WERI-Rb-1 (cell line): ENCODE data around the gene MT1B.

Experiments used
- DNase-seq: peaks from one replicate; pipeline ENCODE4 v3.0.0-alpha.2; 2020
- H3K27ac ChIP-seq: fragments of 250-450 bp; sonication (Bioruptor Pico); 2 replicates; pipeline ENCODE4 v1.5.1; 2020; ENCODE audit warnings: mild to moderate bottlenecking, moderate library complexity
- H3K27me3 ChIP-seq: fragments of 250-450 bp; sonication (Bioruptor Pico); 2 replicates; pipeline ENCODE4 v1.5.1; 2021; ENCODE audit warnings: mild to moderate bottlenecking, low read depth, moderate library complexity; ENCODE audit not compliant: insufficient read depth, severe bottlenecking
- H3K36me3 ChIP-seq: fragments of 250-450 bp; sonication (Bioruptor Pico); 2 replicates; pipeline ENCODE4 v1.5.1; 2020; ENCODE audit warnings: mild to moderate bottlenecking, moderate library complexity
- H3K4me3 ChIP-seq: 2 replicates; pipeline ENCODE4 v1.5.1; 2011; ENCODE audit warnings: low read depth, mild to moderate bottlenecking, control low read depth, low read length
- H3K9me3 ChIP-seq: fragments of 250-450 bp; sonication (Bioruptor Pico); 2 replicates; pipeline ENCODE4 v1.5.1; 2021; ENCODE audit warnings: mild to moderate bottlenecking, moderate library complexity; ENCODE audit not compliant: severe bottlenecking
- CTCF ChIP-seq: IDR thresholded peaks from 2 replicates; pipeline ENCODE4 v1.5.1; 2011; ENCODE audit warnings: low read depth, mild to moderate bottlenecking, control low read depth, inconsistent platforms, low read length

MT1B gene

DNA sequence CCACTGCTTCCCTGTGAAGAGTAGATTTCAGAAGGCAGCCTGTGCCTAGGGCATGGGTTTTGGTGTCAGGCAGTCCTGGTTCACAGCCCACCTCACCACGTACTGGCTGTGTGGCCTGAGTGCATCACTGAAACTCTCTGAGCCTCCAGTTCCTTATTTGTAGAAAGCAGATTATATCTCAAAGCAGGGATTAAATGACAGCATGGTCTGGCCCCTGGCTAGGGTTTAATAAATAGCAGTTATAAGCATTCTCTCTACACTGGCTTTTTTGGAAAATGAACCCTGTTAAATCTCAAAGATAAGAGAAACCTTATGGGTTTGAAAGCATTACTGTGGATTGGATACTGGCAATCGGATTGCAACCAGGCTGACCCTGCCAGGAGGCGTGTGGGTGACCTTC lies 22.2 kb upstream of the MT1B start:
- H3K27me3 ChIP-seq: no peaks in the 10 kb centered on the region

DNA sequence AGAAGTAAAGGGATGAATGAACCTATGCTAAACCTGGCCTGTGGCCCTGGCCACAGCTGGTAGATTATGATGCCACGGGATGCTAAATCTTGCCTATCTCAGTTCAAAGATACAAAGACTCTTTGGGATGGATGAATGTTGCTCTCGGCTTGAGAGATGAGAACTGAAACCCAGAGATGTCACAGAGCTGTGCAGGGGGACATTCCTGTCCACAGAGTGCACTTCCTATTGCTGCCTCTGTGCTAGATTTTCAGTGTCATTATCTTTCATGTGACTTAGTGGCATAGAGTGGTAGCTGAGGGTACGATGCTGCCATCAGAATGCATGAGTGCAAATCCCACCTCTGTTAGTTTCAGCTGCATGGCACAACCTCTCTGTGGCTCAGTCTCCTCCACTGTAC lies 21.6 kb upstream of the MT1B start:
- Histone ChIP-seq H3K27me3 (no peaks in the 10 kb centered on the region), H3K4me3 (no peak overlapping the region), H3K27ac (peak overlapping the region; percentile 65), H3K36me3 (no peaks in the 10 kb centered on the region), H3K9me3 (no peaks in the 10 kb centered on the region)
- no peak for DNase-seq
- TF ChIP-seq CTCF: no peak

More for the DNA sequence above, 22.2 kb upstream of the MT1B start:
- no peak for TF ChIP-seq CTCF
- H3K4me3 ChIP-seq: no peak overlapping the region
- no peaks in the 10 kb centered on the region for H3K9me3 ChIP-seq
- DNase-seq: no peak
- no peaks in the 10 kb centered on the region for H3K36me3 ChIP-seq
- H3K27ac ChIP-seq: peak overlapping the region; percentile 65

GRCh38 chr16:56631197-56631596 lies 20.5 kb upstream of the MT1B start:
- Histone ChIP-seq H3K9me3 (no peaks in the 10 kb centered on the region), H3K4me3 (no peak overlapping the region), H3K27me3 (no peaks in the 10 kb centered on the region), H3K36me3 (no peaks in the 10 kb centered on the region), H3K27ac (no peak overlapping the region)
- no peak for DNase-seq
- TF ChIP-seq CTCF: no peak

DNA sequence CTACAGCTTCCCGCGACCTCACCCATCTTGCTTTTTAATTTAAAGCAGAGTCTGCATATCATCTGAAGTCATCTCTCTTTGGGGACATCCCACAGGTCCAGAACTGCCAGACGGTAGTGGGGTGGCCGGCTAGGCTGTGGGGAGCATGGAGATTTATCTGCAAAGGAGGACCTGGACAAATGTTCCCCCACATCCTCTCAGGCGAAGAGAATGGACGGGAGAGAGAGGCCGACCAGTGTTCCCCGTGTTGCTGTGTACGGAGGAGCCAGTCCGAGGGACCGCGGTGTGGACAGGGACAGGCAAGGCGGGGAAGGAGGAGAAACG lies 19.9 kb upstream of the MT1B start:
- Histone ChIP-seq H3K27ac (no peak overlapping the region), H3K36me3 (no peaks in the 10 kb centered on the region), H3K27me3 (no peaks in the 10 kb centered on the region), H3K9me3 (no peaks in the 10 kb centered on the region), H3K4me3 (no peak overlapping the region)
- no peak for TF ChIP-seq CTCF
- DNase-seq: no peak

DNA sequence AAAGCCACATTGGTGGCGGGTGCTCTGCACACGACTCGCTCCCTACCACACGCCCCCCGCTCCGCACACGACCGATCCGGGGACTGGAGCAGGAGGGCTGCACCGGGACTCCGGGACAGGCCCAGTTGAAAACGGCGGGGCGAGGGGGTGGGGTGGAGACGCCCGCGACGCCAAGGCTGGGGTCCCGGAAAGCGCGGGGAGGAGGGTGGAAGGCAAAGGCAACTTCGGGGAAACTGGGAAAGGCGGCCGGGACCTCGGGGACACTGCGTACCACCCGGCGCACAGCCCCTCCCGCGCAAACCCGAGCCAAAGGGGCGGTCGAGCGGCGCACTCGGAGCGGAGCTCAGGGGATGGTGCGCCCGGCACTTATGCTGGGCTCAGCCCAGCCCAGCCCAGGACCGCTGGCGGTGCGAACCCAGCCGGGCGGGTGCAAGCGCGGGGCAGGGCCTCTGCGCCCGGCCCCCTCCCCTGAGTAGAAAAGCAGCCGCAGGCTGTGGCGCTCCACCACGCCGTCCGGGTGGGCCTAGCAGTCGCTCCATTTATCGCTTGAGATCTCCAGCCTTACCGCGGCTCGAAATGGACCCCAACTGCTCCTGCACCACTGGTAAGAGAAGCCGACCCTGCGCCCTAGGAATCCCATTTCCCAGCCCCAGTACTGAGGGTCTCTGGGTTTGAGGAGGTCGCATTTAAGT lies 19.4 kb upstream of the MT1B start, which contains the start of gene MT1M:
Gene MT1M, plus strand, starts transcription at position 504 of the 692 bp plus-strand sequence. Its CDS starts 73 bp downstream, at position 577.
- no peaks in the 10 kb centered on the region for H3K36me3 ChIP-seq
- H3K4me3 ChIP-seq: no peak within 1 kb of the TSS
- H3K27me3 ChIP-seq: no peaks in the 10 kb centered on the region
- no peak for DNase-seq
- no peak within 1 kb of the TSS for H3K27ac ChIP-seq
- no peaks in the 10 kb centered on the region for H3K9me3 ChIP-seq
- TF ChIP-seq CTCF: no peak

DNA sequence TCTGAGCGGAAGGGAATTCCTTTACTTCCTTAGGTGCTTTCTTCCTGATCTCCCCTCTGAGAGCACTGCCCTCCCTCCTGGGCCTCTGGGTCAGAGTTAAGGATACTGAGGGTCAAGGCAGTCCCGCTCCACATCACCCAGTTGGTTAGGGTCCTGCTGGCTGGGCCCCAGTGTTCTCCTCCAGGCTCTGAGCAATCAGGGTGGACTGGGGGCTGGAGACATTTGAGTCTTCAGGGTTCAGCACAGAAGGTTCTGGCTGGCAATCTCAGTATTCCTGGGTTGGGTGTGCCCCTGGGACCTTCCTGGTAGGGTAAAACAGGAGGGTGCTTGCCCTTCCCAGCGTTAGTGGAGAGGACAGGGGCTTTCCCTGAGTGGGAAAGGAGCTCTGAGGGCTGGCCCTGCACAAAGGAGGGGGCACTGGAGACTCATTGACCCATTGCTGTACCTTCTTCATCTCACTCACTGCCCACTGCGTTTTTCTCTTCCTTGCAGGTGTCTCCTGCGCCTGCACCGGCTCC lies 18.8 kb upstream of the MT1B start:
- TF ChIP-seq CTCF: no peak
- no peaks in the 10 kb centered on the region for H3K36me3 ChIP-seq
- H3K27ac ChIP-seq: no peak overlapping the region
- DNase-seq: no peak
- H3K4me3 ChIP-seq: no peak overlapping the region
- H3K9me3 ChIP-seq: no peaks in the 10 kb centered on the region
- H3K27me3 ChIP-seq: no peaks in the 10 kb centered on the region
